Measurements from ENCODE around the gene LYSMD2. TPM values are rescaled to one million over a fixed set of nuclear protein-coding genes. Genes with fewer than 3 reads are reported as not detected.

Gene LYSMD2
- polyA plus RNA-seq, 1 of the 3 experiments (the other 2 are of a cell fraction), result 10.3 TPM

DNA sequence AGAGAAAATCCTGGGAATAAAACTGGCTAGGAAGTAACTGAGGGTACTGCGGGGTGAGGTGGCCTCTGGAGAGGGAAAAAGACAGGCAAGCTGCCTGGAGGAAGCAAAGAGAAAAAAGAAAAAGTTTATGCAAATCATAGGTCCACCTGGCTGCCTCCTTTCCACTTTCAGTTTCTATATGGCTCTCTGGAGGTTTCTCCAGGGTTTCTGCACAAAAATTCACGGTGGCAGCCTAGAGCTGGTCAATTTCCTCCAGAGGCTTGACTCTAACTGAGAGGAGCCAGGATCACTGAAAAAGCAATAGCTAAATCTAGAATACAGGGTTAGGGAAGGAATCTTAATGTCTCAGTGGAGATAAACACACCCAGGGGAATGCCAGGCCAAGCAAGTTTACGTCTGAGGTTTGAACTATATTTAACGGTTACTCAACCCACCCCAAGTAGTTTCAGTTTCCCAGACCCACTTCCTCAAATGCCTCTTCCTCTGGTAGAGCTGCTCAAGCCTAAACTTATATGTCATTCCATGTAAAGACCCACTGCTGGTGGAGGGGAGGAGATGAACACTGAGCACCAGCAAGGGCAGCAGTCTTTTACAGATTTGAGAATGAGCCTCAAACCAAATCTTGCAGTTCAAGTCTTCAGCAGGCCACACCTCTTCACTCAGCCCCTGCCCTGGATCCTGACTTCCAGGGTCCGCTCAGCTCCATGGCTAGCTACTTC lies 5.7 kb downstream of the LYSMD2 start (continued):
- TF ChIP-seq RXRA (IDR thresholded peaks at IDR 0.05; ENCODE audit: borderline replicate concordance, low read depth), result no peak

DNA sequence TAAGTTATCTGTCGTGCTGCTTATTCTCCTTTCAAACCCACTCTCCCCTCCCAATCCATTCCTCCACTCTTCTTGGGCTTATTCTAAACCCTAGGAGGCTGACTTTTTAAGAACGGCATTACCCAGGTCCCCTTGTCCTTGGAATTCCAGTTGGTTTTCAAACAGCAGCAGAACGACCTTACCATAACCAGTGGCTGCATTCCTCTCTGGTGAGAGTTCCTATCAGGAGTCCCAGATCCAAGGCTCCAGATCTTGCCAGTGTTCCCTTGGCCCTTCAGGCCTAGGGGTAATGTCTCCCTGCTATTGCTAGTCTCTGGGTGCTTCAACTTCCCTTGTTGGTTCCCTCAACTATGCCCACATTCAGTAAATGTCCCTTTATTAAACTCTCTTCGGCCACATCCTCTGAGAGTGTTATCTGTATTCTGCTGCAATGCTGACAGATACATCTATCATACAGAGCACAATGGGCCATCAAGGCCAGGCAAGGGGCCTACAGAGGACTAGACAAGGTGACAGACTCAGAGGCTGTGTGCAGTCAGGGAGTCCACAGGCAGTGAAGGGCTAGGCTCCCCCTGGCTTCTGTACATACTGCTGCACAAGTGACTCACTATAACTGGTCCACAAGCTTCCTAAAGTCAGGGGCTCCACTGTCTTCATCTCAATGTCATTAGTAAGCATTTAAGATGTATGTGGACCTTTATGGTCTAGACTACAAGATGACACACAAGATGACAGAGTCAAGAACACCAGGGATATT lies 10.1 kb downstream of the LYSMD2 start:
- Histone ChIP-seq H3F3A (replicated peaks; ENCODE audit: insufficient read depth) (peaks cover 22% of the 10 kb centered on the region), H2AFZ (ENCODE audit: low read depth) (no peak overlapping the region), H3K4me3 (ENCODE audit: low read depth in 2 of 2, low read length in 1 of 2) (peak overlapping the region in 1 of 2 experiments; percentile 24; a peak in 1 of 4 replicates), H3K9me3 (no peaks in the 10 kb centered on the region), H3K9ac (no peak overlapping the region), H3K27me3 (ENCODE audit: insufficient read depth) (no peaks in the 10 kb centered on the region), H3K9me2 (no peaks in the 10 kb centered on the region), H3K4me2 (peak overlapping the region; percentile 67), H3K4me1 (ENCODE audit: control insufficient read depth in 1 of 2, insufficient read depth in 2 of 2, low read depth in 1 of 2, low read length in 1 of 2) (peaks cover 30% of the 10 kb centered on the region in 2 experiments), H3K36me3 (replicated peaks in 1 of 2; ENCODE audit: control insufficient read depth in 1 of 2, insufficient read depth in 2 of 2, low read length in 1 of 2) (peaks cover 11% of the 10 kb centered on the region in 2 experiments), H4K20me1 (ENCODE audit: insufficient read depth) (peaks cover 6% of the 10 kb centered on the region; the same call in 1 of the 2 replicates), H3K27ac (ENCODE audit: low read depth in 2 of 2, low read length in 1 of 2) (peak overlapping the region; percentile 82 to 91), H3K79me2 (ENCODE audit: insufficient read depth) (peaks cover 18% of the 10 kb centered on the region)
- TF ChIP-seq, protein P1, sequence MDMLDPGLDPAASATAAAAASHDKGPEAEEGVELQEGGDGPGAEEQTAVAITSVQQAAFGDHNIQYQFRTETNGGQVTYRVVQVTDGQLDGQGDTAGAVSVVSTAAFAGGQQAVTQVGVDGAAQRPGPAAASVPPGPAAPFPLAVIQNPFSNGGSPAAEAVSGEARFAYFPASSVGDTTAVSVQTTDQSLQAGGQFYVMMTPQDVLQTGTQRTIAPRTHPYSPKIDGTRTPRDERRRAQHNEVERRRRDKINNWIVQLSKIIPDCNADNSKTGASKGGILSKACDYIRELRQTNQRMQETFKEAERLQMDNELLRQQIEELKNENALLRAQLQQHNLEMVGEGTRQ (IDR thresholded peaks at IDR 0.05; ENCODE audit: borderline replicate concordance, low read depth, low read length), result no peak
- TF ChIP-seq MXI1 (IDR thresholded peaks at IDR 0.05; ENCODE audit: low read depth, low read length) (no peak), FOSL2 (IDR thresholded peaks at IDR 0.05; ENCODE audit: borderline replicate concordance, low read depth) (peak; percentile 42), JUND (IDR thresholded peaks at IDR 0.05) (no peak; the same call in 1 of the 2 replicates), TEAD4 (IDR thresholded peaks at IDR 0.05; ENCODE audit: borderline replicate concordance, insufficient read depth) (no peak), RCOR1 (IDR thresholded peaks at IDR 0.05; ENCODE audit: low read length) (no peak), CHD2 (IDR thresholded peaks at IDR 0.05; ENCODE audit: low read length, partially characterized antibody) (no peak), EZH2phosphoT487 (IDR thresholded peaks at IDR 0.05; ENCODE audit: borderline replicate concordance, low read depth) (no peak), MEF2A (IDR thresholded peaks at IDR 0.05; ENCODE audit: borderline replicate concordance, low read depth) (no peak), NRF1 (IDR thresholded peaks at IDR 0.05; ENCODE audit: low read depth, low read length) (no peak)
- TF ChIP-seq, protein P2, sequence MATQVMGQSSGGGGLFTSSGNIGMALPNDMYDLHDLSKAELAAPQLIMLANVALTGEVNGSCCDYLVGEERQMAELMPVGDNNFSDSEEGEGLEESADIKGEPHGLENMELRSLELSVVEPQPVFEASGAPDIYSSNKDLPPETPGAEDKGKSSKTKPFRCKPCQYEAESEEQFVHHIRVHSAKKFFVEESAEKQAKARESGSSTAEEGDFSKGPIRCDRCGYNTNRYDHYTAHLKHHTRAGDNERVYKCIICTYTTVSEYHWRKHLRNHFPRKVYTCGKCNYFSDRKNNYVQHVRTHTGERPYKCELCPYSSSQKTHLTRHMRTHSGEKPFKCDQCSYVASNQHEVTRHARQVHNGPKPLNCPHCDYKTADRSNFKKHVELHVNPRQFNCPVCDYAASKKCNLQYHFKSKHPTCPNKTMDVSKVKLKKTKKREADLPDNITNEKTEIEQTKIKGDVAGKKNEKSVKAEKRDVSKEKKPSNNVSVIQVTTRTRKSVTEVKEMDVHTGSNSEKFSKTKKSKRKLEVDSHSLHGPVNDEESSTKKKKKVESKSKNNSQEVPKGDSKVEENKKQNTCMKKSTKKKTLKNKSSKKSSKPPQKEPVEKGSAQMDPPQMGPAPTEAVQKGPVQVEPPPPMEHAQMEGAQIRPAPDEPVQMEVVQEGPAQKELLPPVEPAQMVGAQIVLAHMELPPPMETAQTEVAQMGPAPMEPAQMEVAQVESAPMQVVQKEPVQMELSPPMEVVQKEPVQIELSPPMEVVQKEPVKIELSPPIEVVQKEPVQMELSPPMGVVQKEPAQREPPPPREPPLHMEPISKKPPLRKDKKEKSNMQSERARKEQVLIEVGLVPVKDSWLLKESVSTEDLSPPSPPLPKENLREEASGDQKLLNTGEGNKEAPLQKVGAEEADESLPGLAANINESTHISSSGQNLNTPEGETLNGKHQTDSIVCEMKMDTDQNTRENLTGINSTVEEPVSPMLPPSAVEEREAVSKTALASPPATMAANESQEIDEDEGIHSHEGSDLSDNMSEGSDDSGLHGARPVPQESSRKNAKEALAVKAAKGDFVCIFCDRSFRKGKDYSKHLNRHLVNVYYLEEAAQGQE (IDR thresholded peaks at IDR 0.05; ENCODE audit: low read depth, low read length), result no peak
- TF ChIP-seq, protein P3, sequence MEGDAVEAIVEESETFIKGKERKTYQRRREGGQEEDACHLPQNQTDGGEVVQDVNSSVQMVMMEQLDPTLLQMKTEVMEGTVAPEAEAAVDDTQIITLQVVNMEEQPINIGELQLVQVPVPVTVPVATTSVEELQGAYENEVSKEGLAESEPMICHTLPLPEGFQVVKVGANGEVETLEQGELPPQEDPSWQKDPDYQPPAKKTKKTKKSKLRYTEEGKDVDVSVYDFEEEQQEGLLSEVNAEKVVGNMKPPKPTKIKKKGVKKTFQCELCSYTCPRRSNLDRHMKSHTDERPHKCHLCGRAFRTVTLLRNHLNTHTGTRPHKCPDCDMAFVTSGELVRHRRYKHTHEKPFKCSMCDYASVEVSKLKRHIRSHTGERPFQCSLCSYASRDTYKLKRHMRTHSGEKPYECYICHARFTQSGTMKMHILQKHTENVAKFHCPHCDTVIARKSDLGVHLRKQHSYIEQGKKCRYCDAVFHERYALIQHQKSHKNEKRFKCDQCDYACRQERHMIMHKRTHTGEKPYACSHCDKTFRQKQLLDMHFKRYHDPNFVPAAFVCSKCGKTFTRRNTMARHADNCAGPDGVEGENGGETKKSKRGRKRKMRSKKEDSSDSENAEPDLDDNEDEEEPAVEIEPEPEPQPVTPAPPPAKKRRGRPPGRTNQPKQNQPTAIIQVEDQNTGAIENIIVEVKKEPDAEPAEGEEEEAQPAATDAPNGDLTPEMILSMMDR (IDR thresholded peaks at IDR 0.05), result peak; percentile 36
- TF ChIP-seq, protein P4, sequence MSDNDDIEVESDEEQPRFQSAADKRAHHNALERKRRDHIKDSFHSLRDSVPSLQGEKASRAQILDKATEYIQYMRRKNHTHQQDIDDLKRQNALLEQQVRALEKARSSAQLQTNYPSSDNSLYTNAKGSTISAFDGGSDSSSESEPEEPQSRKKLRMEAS (IDR thresholded peaks at IDR 0.05; ENCODE audit: low read depth), result no peak
- TF ChIP-seq, protein P5, sequence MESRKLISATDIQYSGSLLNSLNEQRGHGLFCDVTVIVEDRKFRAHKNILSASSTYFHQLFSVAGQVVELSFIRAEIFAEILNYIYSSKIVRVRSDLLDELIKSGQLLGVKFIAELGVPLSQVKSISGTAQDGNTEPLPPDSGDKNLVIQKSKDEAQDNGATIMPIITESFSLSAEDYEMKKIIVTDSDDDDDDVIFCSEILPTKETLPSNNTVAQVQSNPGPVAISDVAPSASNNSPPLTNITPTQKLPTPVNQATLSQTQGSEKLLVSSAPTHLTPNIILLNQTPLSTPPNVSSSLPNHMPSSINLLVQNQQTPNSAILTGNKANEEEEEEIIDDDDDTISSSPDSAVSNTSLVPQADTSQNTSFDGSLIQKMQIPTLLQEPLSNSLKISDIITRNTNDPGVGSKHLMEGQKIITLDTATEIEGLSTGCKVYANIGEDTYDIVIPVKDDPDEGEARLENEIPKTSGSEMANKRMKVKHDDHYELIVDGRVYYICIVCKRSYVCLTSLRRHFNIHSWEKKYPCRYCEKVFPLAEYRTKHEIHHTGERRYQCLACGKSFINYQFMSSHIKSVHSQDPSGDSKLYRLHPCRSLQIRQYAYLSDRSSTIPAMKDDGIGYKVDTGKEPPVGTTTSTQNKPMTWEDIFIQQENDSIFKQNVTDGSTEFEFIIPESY (IDR thresholded peaks at IDR 0.05; ENCODE audit: borderline replicate concordance, low read depth), result no peak
- TF ChIP-seq, protein P6, sequence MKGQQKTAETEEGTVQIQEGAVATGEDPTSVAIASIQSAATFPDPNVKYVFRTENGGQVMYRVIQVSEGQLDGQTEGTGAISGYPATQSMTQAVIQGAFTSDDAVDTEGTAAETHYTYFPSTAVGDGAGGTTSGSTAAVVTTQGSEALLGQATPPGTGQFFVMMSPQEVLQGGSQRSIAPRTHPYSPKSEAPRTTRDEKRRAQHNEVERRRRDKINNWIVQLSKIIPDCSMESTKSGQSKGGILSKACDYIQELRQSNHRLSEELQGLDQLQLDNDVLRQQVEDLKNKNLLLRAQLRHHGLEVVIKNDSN (IDR thresholded peaks at IDR 0.05; ENCODE audit: borderline replicate concordance, low read depth), result no peak
- DNase-seq, result peak; percentile 12
- POLR2A ChIA-PET, result interaction anchor here (1.0 to 1.8 kb wide), 3 partner anchors 10 to 46 kb away, joined by 3 to 7 read pairs (median 4); partner anchors contain the start of genes LYSMD2 and SCG3
- CTCF ChIA-PET, result interaction anchor here (1.4 to 17.1 kb wide), 3 partner anchors 11 to 49 kb away, joined by 4 to 130 read pairs (median 4); partner anchors contain the start of genes LYSMD2 and SCG3
- WGBS (ENCODE audit: low lambda C conversion rate), result 65% methylated on average over 4 of the region's 4 CpGs
